OCI-M2 (cell line): ENCODE results near the gene REL.
A peak's percentile ranks its signal among the peaks of the same experiment; 100 is the strongest.
"Not testable (repeated sequence)": the region's sequence is repeated elsewhere in the genome, so short reads cannot be mapped to it uniquely, and the experiment has no call there.

Experiments used
- DNase-seq: peaks from one replicate; lab custom pipeline; 2025; ENCODE audit not compliant: unreplicated experiment; lab: John Stamatoyannopoulos, UW

Gene REL

GRCh38 chr2:60881047-60881932 lies at the start of gene REL:
Gene REL, plus strand, starts transcription at chr2:60881574. Its CDS starts 267 bp downstream, at chr2:60881841.
- peak; percentile 23 for DNase-seq

- DNase-seq, result no peak
Measured at GRCh38 chr2:60831921-60832320, 49.5 kb upstream of the REL start.

GRCh38 chr2:60832621-60833020 lies 48.8 kb upstream of the REL start:
- no peak for DNase-seq

- no peak for DNase-seq
Measured at GRCh38 chr2:60834270-60834717, 47.1 kb upstream of the REL start.

GRCh38 chr2:60836491-60836890 lies 44.9 kb upstream of the REL start:
- no peak for DNase-seq

- DNase-seq, result no peak
Measured at GRCh38 chr2:60837123-60837522, 44.3 kb upstream of the REL start.

- no peak for DNase-seq
Measured at GRCh38 chr2:60838481-60838880, 42.9 kb upstream of the REL start.

- DNase-seq, result no peak
Measured at GRCh38 chr2:60839126-60839813, 42.1 kb upstream of the REL start.

DNA sequence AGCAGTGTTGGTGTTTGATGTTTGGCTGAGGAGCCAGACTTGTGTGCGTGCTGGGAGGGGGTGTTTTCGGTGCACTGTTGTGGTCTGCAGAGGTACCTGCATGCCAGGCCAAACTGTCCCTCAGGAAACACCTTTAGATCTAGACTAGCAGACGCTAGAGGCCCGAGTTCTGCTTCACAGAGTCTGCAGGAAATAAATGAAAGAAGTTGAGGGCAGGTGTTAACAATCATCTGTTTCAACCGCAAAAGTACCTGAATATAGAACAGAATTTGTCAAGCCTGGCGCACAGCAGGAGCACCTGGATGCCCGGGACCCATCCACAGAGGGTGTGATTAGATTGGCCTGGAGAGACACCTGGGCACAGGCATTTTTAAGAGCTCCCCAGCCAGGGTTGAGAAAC lies 40.5 kb upstream of the REL start:
- no peak for DNase-seq

- DNase-seq, result no peak
Measured at GRCh38 chr2:60843006-60843405, 38.4 kb upstream of the REL start.

DNA sequence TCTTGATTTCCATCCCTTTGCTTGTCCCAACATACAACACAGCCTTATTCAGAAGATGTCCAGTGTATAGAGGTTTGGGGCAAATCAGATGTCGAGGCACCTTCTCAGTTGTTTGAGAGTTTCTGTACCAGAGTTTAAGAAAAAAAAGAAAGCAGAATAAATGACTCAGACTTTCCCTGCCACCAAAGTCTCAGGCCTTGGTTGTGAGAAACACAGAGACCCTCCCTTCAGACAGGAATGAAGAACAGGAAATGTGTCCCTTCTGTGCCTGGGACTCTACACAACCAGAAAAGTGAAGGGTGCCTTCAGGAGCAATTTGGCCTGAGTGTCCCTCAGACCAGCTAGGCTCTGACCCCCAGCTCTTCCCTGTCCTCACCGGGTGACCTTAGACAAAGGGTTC lies 37.3 kb upstream of the REL start:
- no peak for DNase-seq

DNA sequence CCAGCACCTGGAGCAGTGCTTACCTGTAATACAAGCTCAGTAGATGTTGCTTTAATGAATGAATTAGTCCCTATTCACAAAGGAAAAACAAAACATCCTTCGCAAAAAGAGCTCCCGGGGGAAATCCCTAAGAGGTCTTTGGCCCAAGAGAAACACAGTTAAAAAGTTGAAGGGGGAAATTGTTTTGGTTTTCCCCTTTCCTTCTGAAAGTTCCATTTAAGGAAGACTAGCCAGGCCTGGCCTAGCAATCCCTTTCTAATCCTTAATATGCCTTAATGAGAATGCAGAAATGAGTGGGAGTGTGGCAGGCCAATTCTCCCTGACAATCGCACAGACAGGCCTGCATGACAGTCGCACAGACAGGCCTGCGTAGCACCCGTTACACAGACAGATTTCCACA lies 33.5 kb upstream of the REL start:
- DNase-seq, result no peak

GRCh38 chr2:60849187-60849586 lies 32.2 kb upstream of the REL start:
- no peak for DNase-seq

GRCh38 chr2:60852282-60852860 lies 29.0 kb upstream of the REL start:
- no peak for DNase-seq

DNA sequence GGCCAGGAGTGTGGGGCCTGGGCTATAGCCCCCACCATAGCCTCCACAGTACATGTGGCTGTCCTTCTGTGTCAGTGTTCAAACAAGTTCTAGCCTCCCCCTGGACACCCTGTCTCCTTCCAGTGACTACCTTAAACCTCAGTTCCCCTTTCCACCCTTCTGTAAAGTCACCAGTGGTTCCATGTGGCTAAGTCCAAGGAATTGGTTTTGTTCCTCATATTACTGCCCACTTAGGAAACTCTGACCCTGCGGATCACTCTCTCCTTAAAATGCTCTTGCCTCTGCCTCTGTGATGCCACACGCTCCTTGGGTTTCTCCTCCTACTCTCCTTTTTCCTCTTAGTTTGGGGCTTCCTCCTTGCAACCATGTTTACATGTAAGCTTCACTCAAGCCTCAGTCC lies 27.8 kb upstream of the REL start:
- no peak for DNase-seq

DNA sequence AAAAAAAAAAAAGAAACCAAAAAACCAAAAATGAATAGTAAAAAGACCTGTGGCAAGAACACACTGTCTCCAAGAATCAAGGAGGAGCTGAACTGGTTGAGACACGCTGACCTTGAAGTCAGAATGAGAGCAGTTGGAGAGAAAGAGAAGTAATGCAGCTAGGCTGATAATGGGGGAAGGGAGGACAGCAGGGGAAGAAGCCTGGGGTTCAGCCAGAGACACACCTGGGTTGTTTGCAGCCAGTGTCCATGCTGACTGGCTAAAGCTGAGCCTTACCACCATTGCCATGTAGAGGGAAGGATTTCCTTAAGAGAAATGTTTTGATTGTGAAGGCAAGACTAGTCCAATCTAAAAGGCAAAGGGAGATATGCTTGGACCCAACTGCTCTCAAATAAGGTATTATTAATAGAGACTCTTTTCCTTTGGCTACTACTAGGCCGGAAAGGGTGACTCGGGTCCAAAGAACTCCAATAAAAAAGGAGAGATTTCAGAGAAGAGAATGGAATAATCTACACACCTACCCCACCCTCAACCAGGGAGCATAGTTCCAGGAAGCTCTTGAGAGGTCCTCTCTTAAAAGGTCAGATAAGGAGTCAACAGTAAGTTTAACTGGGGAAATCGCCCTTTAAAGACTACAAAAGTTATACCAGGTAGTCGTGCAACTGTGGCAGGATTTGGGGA lies 25.2 kb upstream of the REL start:
- no peak for DNase-seq

DNA sequence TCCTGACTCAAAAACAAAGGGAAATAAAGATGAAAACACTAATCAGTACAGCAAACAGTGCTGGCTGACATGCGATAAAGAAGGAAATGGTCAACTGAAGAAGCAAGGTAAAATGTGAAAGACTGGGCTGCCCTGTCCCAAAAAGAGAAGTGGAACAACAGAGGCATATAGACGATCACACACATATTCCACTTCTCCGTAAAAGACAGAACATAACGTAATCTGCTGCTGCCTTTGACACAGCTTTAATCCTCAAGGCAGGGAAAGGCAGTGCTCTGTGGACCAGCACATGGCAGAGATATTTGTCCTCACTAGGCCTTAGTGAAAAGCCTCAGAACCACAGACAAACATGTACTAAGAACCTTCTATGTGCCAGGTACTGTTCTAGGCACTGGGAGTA lies 24.3 kb upstream of the REL start:
- DNase-seq, result no peak

DNA sequence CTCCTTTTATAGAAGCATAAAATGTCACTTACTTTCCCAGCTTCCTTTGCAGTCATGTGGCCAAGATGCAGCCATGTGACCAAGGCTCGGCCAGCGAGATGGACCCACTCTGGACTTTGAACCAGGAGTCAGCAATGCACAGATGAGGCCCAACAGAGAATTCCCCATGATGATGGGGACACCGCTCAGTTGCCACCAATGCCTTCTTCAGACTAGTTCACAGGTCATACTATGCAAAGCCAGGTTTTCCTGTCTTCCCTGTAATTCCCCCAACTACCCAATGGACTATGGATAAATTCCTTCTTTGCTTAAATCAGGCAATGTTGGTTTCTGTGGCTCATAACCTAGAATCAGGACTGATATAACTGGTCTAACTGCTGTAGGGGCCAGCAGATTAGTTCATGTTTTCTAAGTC lies 22.5 kb upstream of the REL start:
- DNase-seq, result no peak

DNA sequence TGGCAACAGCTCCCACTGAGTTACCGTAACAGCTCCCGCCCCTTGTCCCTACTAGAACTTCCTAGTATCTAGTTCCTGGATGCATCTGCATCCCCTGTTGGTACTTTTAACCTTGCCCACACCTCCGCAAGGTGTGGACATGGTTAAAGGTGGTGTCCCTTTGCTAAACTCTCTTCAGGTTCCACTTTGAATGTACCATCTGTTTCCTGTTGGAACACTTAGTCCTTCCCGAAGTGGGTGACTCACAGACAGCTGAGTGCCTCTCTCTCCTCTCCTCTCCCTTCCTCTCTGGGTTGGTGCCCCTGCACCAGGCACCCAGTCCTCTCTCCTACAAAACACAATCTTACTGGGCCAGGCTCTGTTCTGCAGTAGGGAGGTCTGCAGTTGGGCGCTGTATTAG lies 19.6 kb upstream of the REL start:
- DNase-seq, result no peak

- no peak for DNase-seq
Measured at GRCh38 chr2:60862642-60863041, 18.7 kb upstream of the REL start.

DNA sequence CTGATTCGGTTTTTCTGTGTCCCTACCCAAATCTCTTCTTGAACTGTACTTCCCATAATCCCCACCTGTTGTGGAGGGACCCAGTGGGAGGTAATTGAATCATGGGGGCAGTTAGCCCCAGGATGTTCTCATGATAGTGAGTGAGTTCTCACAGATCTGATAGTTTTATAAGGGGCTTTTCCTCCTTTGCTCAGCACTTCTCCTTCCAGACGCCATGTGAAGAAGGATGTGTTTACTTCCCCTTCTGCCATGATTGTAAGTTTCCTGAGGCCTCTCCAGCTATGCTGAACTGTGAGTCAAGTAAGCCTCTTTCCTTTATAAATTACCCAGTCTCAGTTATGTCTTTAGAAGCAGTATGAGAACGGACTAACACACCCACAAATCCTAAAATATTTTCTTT lies 16.0 kb upstream of the REL start:
- DNase-seq, result not testable (repeated sequence)
